ENCODE data around the gene TSC2. TPM values are rescaled to one million over a fixed set of nuclear protein-coding genes. Genes with fewer than 3 reads are reported as not detected.

TSC2 gene
- total RNA-seq, 1 experiment from 2014 or later: 134 TPM

DNA sequence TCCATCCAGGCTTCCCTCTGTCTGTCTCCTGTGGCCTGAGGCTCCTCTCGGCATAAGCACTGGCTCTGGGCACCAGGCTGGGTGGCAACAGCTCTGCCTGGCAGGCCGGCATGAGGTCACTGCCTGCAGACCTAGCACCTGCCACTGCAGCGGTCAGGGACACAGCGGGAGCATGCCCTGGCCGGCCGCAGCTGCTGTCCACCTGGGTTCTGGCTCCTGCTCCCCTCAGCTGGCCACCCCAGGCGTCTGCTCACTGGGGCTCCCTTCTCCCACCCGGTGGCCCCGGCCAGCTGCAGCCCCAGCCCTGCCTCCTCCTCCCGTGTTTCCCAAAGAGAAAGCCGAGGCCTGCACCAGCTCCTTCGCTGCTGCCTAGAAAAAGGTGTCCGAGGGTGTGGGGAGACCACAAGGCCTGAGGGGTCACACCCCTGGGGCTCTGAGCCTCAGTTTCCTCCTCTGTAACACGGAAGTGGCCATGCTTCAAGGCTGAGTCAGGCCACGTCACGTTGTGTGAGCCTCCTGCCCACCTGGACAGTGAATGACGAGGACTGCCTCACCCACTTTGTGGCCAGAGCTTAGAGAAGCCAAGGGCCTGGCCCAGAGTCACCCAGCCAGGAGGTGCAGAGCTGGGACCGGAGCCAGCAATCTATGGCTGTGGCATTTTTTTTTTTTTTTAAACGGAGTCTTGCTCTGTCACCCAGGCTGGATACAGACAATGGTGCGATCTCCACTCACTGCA, 6.8 kb upstream of the TSC2 start (continued):
- TF ChIP-seq, protein P1, sequence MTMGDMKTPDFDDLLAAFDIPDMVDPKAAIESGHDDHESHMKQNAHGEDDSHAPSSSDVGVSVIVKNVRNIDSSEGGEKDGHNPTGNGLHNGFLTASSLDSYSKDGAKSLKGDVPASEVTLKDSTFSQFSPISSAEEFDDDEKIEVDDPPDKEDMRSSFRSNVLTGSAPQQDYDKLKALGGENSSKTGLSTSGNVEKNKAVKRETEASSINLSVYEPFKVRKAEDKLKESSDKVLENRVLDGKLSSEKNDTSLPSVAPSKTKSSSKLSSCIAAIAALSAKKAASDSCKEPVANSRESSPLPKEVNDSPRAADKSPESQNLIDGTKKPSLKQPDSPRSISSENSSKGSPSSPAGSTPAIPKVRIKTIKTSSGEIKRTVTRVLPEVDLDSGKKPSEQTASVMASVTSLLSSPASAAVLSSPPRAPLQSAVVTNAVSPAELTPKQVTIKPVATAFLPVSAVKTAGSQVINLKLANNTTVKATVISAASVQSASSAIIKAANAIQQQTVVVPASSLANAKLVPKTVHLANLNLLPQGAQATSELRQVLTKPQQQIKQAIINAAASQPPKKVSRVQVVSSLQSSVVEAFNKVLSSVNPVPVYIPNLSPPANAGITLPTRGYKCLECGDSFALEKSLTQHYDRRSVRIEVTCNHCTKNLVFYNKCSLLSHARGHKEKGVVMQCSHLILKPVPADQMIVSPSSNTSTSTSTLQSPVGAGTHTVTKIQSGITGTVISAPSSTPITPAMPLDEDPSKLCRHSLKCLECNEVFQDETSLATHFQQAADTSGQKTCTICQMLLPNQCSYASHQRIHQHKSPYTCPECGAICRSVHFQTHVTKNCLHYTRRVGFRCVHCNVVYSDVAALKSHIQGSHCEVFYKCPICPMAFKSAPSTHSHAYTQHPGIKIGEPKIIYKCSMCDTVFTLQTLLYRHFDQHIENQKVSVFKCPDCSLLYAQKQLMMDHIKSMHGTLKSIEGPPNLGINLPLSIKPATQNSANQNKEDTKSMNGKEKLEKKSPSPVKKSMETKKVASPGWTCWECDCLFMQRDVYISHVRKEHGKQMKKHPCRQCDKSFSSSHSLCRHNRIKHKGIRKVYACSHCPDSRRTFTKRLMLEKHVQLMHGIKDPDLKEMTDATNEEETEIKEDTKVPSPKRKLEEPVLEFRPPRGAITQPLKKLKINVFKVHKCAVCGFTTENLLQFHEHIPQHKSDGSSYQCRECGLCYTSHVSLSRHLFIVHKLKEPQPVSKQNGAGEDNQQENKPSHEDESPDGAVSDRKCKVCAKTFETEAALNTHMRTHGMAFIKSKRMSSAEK (CRISPR knock-in tag; IDR thresholded peaks at IDR 0.05; ENCODE audit: borderline replicate concordance): no peak
- TF ChIP-seq JAZF1 (CRISPR knock-in tag; IDR thresholded peaks at IDR 0.05): no peak
- no peak for TF ChIP-seq FOXJ3 (CRISPR knock-in tag; IDR thresholded peaks at IDR 0.05; ENCODE audit: borderline replicate concordance)
- TF ChIP-seq OVOL2 (CRISPR knock-in tag; IDR thresholded peaks at IDR 0.05; ENCODE audit: borderline replicate concordance): no peak
- TF ChIP-seq CREM (CRISPR knock-in tag; IDR thresholded peaks at IDR 0.05): no peak
- no peak for TF ChIP-seq RELA (CRISPR knock-in tag; IDR thresholded peaks at IDR 0.05; ENCODE audit: borderline replicate concordance)
- TF ChIP-seq GABPB1 (CRISPR knock-in tag; IDR thresholded peaks at IDR 0.05): no peak
- no peak for TF ChIP-seq TP53 (CRISPR knock-in tag; IDR thresholded peaks at IDR 0.05)
- TF ChIP-seq ETV6 (CRISPR knock-in tag; IDR thresholded peaks at IDR 0.05): no peak
- TF ChIP-seq ZNF121 (CRISPR knock-in tag; IDR thresholded peaks at IDR 0.05): no peak
- no peak for TF ChIP-seq ZNF263 (CRISPR knock-in tag; IDR thresholded peaks at IDR 0.05; ENCODE audit: low read depth)
- TF ChIP-seq EMX1 (CRISPR knock-in tag; IDR thresholded peaks at IDR 0.05): no peak
- TF ChIP-seq, protein P2, sequence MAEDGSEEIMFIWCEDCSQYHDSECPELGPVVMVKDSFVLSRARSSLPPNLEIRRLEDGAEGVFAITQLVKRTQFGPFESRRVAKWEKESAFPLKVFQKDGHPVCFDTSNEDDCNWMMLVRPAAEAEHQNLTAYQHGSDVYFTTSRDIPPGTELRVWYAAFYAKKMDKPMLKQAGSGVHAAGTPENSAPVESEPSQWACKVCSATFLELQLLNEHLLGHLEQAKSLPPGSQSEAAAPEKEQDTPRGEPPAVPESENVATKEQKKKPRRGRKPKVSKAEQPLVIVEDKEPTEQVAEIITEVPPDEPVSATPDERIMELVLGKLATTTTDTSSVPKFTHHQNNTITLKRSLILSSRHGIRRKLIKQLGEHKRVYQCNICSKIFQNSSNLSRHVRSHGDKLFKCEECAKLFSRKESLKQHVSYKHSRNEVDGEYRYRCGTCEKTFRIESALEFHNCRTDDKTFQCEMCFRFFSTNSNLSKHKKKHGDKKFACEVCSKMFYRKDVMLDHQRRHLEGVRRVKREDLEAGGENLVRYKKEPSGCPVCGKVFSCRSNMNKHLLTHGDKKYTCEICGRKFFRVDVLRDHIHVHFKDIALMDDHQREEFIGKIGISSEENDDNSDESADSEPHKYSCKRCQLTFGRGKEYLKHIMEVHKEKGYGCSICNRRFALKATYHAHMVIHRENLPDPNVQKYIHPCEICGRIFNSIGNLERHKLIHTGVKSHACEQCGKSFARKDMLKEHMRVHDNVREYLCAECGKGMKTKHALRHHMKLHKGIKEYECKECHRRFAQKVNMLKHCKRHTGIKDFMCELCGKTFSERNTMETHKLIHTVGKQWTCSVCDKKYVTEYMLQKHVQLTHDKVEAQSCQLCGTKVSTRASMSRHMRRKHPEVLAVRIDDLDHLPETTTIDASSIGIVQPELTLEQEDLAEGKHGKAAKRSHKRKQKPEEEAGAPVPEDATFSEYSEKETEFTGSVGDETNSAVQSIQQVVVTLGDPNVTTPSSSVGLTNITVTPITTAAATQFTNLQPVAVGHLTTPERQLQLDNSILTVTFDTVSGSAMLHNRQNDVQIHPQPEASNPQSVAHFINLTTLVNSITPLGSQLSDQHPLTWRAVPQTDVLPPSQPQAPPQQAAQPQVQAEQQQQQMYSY (CRISPR knock-in tag; IDR thresholded peaks at IDR 0.05): no peak
- TF ChIP-seq AR (CRISPR knock-in tag; IDR thresholded peaks at IDR 0.05): no peak
- TF ChIP-seq, protein P3, sequence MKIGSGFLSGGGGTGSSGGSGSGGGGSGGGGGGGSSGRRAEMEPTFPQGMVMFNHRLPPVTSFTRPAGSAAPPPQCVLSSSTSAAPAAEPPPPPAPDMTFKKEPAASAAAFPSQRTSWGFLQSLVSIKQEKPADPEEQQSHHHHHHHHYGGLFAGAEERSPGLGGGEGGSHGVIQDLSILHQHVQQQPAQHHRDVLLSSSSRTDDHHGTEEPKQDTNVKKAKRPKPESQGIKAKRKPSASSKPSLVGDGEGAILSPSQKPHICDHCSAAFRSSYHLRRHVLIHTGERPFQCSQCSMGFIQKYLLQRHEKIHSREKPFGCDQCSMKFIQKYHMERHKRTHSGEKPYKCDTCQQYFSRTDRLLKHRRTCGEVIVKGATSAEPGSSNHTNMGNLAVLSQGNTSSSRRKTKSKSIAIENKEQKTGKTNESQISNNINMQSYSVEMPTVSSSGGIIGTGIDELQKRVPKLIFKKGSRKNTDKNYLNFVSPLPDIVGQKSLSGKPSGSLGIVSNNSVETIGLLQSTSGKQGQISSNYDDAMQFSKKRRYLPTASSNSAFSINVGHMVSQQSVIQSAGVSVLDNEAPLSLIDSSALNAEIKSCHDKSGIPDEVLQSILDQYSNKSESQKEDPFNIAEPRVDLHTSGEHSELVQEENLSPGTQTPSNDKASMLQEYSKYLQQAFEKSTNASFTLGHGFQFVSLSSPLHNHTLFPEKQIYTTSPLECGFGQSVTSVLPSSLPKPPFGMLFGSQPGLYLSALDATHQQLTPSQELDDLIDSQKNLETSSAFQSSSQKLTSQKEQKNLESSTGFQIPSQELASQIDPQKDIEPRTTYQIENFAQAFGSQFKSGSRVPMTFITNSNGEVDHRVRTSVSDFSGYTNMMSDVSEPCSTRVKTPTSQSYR (CRISPR knock-in tag; IDR thresholded peaks at IDR 0.05): no peak
